ENCODE results near the gene NPC2.

DNA sequence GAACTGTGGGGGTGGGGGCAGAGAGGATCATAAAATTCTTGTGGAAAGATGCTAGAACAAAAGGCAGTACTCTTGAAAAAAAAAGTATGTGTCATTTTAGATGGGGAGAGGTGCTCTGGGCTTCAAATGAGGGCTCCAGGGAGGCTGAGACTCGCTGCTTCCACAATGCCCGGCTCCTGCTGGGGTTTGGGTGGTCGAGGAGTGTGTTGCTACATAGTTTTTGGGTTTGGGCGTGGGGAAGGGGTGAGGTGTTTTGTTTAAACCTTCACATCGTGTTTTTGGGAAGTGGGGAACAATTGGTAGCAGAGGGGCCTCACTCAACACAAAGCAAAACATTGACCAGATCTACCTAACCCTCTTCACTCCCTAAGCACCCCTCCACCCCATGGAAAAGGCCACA, 8.6 kb upstream of the NPC2 start:
- TF ChIP-seq, protein P1, sequence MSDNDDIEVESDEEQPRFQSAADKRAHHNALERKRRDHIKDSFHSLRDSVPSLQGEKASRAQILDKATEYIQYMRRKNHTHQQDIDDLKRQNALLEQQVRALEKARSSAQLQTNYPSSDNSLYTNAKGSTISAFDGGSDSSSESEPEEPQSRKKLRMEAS (IDR thresholded peaks at IDR 0.05), result no peak
- TF ChIP-seq RNF2 (IDR thresholded peaks at IDR 0.05; ENCODE audit: borderline replicate concordance, low read depth) (no peak), POLR2A (IDR thresholded peaks at IDR 0.05; ENCODE audit: low read length) (no peak), TFCP2L1 (CRISPR knock-in tag; IDR thresholded peaks at IDR 0.05) (no peak)
- TF ChIP-seq, protein P2, sequence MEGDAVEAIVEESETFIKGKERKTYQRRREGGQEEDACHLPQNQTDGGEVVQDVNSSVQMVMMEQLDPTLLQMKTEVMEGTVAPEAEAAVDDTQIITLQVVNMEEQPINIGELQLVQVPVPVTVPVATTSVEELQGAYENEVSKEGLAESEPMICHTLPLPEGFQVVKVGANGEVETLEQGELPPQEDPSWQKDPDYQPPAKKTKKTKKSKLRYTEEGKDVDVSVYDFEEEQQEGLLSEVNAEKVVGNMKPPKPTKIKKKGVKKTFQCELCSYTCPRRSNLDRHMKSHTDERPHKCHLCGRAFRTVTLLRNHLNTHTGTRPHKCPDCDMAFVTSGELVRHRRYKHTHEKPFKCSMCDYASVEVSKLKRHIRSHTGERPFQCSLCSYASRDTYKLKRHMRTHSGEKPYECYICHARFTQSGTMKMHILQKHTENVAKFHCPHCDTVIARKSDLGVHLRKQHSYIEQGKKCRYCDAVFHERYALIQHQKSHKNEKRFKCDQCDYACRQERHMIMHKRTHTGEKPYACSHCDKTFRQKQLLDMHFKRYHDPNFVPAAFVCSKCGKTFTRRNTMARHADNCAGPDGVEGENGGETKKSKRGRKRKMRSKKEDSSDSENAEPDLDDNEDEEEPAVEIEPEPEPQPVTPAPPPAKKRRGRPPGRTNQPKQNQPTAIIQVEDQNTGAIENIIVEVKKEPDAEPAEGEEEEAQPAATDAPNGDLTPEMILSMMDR (IDR thresholded peaks at IDR 0.05), result no peak

All from A549 (cell line).